HG03469 (cell line): Measurements from ENCODE around the gene GLIS1.

ENCODE experiments used
- ATAC-seq: cut with Tn5 transposase; IDR thresholded peaks from one replicate; pipeline ENCODE4 v1.9.1; 2021; ENCODE audit warnings: mild to moderate bottlenecking, moderate library complexity, moderate number of reproducible peaks; ENCODE audit not compliant: unreplicated experiment

GLIS1 gene

GRCh38 chr1:53640701-53641075 lies 98.3 kb downstream of the GLIS1 start:
- ATAC-seq: no peak

- ATAC-seq: no peak
Measured at GRCh38 chr1:53639996-53640700, 98.8 kb downstream of the GLIS1 start.

DNA sequence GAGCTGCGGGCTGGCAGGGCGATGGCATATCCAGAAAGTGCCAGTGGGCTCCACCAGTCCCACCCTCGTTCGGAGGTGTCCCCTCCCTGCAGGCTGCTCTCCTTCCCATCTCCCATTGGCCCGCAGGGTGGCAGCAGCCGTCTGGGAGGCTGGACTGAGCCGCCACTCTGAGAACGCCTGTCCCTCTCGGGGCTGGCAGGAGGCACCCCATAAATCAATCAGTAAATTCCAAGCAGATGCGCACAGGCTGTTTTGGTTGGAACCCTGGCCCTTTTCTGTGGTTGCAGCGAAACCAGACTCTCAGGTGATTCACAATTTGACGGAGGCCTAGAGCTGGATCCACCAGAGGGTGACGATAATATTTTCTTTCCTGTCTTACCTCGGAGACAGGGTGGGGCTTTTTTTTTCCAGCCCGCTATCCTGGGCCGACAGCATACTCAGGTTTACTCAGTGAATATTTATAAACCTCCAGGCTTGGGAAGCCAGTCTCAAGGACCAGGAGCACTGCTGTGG lies 99.7 kb downstream of the GLIS1 start:
- no peak for ATAC-seq

DNA sequence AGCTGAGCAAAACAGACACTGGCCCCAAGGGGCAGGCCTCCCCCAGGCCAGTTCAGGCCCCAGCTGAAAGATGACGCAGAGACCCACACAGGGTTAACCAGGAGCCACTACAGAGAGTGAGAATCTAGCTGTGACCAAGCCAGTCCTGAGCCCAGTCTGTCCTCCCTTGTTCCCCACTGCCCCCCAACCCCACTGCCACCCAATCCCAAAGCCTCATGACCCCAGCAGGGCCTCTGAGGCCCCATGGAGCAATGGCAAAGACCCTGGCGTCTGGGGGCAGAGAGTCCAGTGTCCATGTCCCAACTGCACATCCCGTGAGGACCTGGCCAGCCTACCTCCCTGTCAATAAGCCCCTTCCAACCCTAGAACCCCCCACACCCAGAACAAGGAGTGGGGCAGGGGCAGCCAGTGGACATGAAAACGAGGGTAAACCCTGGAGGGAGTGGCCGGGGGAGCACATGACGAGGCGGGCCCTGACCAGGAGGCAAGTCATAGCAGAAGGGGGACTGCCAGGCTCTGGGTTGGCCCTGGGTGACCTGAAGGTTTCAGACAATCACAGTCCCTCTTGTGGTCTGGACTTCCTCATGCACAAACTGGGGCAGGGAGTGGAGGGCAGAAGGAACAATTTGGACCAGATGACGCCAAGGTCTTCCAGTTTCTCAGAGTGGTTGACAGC lies 100.5 kb downstream of the GLIS1 start:
- ATAC-seq: no peak

GRCh38 chr1:53637511-53638359 lies 101.2 kb downstream of the GLIS1 start:
- no peak for ATAC-seq

GRCh38 chr1:53636621-53637171 lies 102.3 kb downstream of the GLIS1 start:
- ATAC-seq: no peak

GRCh38 chr1:53634571-53634979 lies 104.4 kb downstream of the GLIS1 start:
- ATAC-seq: no peak

- no peak for ATAC-seq
Measured at GRCh38 chr1:53633073-53633704, 105.8 kb downstream of the GLIS1 start.

- no peak for ATAC-seq
Measured at GRCh38 chr1:53631622-53632310, 107.2 kb downstream of the GLIS1 start.

GRCh38 chr1:53629101-53629691 lies 109.8 kb downstream of the GLIS1 start:
- no peak for ATAC-seq

DNA sequence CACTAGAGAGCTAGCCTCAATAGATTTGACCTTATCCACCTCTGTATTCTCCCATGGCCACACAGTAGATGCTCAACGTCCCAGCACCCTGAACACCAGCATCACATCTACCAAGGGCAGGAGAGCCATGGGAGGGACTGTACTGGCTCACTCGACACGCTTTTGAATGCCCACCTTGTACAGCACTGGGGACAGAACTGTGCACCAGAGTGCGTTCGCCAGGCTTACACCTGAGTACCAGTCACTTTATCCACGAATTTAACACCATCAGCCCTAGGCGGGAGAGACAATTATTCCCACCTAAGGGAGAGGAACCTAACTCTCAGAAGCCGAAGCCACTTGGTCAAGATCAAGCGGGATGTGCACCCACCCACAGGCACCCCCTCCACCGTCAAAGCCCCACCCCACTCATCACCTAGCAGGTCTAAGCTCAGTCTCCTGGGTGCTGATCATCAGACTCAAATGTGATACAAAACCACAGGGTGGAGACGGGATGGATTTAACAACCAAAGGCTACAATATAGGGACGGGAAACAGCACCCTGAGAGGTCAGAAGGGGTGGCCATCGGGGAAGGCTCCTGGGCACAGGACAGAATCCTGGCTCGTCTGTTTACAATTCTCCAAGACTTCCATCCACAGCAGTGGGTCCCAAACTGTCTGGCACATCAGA lies 110.5 kb downstream of the GLIS1 start:
- ATAC-seq: no peak

DNA sequence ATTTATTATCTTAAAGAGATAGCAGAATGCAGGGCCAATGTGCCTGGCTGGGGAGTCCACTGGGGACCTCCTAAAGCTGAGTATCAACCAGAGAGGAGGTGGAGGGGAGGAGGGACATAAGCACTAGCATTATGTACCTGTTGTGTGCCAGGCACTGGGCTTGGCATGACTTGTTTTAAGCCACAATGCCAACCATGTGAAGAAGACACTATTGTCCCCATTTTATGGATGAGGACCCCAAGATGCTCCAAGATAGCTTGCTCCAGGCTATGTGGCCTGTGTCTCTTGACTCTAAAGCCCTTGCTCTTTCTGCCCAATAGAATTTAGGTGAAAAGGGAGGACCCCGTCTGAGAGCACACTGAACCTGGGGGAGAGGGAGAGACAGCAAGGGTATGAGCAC lies 111.3 kb downstream of the GLIS1 start:
- no peak for ATAC-seq

DNA sequence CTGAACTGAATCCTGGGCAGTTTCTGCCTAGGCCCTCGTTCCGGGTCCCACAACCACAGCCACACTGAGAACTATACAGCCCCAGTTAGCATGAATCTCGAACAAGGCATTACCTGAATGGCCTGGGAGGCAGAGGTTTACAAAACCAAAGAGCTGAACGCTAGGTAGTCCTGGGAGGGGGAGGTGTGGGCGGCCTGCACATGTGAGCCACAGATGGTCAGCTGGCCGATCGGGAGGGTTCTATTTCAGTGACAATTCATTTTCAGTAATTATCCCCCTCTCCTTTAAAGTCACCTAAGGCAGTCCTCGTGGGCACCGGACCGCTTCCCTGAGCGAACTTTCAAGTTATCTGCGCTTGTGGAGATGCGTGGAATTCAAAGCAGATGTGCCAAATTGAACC lies 111.9 kb downstream of the GLIS1 start:
- ATAC-seq: no peak

DNA sequence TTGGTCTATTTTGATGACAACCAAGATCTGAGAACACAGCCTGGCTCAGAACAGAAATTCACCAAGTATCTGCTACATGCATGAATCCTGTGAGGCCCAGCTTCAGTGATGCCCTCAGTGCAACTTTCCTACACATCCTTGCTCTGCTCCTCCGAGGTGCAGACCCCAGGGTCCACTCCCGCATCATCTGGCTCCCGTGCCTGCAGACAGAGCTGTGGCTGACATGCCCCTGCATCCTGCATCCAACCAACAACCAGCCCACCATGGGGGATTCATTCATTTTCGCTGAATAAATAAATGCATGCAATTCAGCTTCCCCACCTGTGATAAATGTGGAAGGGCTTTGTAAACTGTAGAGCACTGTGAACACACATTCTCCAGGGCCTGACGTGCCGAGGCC lies 112.3 kb downstream of the GLIS1 start:
- no peak for ATAC-seq

DNA sequence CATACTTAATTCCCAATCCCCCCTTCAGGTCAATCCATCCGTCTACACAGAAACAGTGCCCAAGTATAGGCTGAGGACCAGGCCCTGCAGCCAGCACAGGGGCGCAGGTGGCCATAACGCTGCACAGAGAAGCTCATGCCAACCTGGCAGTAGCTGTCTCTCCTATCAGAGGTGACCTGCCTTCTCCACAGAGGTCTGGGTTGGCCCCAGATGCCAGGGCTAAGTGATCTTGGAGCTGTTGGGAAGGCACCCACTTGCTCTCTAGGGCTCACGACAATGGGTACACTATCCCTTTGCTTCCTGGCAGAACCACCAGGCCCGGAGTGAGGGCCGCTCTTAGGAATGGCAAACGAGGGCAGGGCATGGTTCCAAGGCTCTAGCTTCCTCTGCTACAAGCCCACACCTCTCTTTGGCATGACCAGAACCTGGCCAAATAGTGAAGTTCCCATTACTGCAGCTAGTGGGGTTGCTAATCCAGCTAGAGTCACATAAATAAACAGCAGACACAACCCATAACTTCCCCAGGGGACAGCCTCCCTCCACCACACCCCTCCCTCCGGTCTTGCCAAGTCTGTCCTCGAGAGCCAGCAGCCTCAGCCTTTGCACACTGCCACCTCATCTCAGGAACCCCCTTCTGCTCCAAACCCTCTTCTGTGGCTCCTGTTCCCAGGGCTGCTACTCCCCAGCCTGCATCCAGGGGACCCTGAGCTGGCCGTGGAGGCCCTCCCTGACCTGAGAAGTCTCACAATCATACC lies 113.0 kb downstream of the GLIS1 start:
- no peak for ATAC-seq

DNA sequence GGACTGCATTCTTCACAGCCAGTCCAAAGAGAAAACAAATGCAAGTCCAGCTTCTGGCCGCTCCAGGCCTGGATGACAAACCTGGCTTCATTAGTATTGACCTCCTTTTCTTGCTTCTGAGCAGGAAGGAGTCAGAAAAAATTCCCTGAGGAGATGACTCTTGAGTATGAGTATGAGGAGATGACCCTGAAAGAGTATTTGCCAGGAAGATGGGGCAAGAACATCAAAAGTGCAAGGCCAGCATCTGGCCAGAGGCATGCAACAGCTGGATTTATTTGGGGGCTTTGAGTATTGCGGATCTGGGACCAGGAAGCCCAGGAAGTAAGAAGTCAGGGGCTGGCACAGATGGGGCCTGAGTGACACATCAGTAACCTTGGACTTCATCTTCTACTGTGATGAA lies 113.9 kb downstream of the GLIS1 start:
- ATAC-seq: no peak

DNA sequence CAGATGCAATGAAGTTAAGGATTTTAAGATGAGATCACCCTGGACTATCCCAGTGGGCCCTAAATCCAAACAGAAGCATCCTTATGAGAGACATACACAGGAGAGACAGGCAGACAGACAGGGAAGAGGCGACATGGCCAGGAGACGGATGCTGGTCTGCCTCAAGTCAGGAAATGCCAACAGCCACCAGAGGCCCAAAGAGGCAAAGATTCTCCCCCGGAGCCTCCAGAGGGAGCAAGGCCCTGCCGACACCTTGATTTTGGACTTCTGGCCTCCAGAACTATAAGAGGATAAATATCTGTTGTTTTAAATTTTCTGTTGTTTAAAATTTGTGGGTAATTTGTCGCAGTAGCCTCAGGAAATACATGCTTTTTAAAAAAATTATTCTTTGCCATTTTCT lies 116.4 kb downstream of the GLIS1 start:
- ATAC-seq: no peak

- no peak for ATAC-seq
Measured at GRCh38 chr1:53621144-53621543, 117.8 kb downstream of the GLIS1 start.
